T-cell (primary cell): ENCODE measurements around the gene ZSWIM9. TPM values are rescaled to one million over a fixed set of nuclear protein-coding genes. Genes with fewer than 3 reads are reported as not detected.

Experiments
- ATAC-seq, 4 experiments: fragments of 200-7000 bp in 3 of 4; fragments of 150-1000 bp in 1 of 4; cut with Tn5 transposase; replicated peaks in 1 of 4; 1 replicate in 3 of 4; 2 replicates in 1 of 4; pipeline ENCODE4 v1.10.0; 2021; ENCODE audit warnings: moderate library complexity in 3 of 4, mild to moderate bottlenecking in 2 of 4, moderate number of reproducible peaks in 1 of 4
- CTCF ChIA-PET, 2 donors: fragments of 300-600 bp; sonication (Branson Sonifier 250); formaldehyde crosslinking; loops; one replicate each; lab custom pipeline; 2022; ENCODE audit warnings: antibody characterized with exemption in 2 of 2; lab: Charles Lee
- POLR2A ChIA-PET, 2 donors: fragments of 300-600 bp; sonication (Branson Sonifier 250); formaldehyde crosslinking; loops; one replicate each; lab custom pipeline; 2022; ENCODE audit warnings: antibody characterized with exemption in 2 of 2; lab: Charles Lee
- DNase-seq, 35 experiments: peaks; one replicate each; pipeline versions ENCODE4 v3.0.0 to v3.0.0-alpha.2; 2013 to 2023
- H3K27ac ChIP-seq: one replicate; pipeline ENCODE4 v1.5.1; 2013; ENCODE audit warnings: low read length
- H3K27me3 ChIP-seq, 2 experiments: replicated peaks in 1 of 2; 1 replicate in 1 of 2; 2 replicates in 1 of 2; pipeline versions ENCODE4 v1.6.1 to v1.7.0; 2013; ENCODE audit warnings: low read length in 1 of 2, mixed read lengths in 1 of 2; ENCODE audit not compliant: control insufficient read depth in 2 of 2, insufficient read depth in 2 of 2; ENCODE audit errors: extremely low read depth in 1 of 2
- H3K36me3 ChIP-seq, 2 donors: 1 replicate in 1 of 2; 2 replicates in 1 of 2; pipeline versions ENCODE4 v1.6.1 to v1.7.0; 2013; ENCODE audit warnings: low read length in 1 of 2; ENCODE audit not compliant: control insufficient read depth in 2 of 2, insufficient read depth in 1 of 2; ENCODE audit errors: extremely low read depth in 1 of 2
- H3K4me1 ChIP-seq, 2 experiments: 1 replicate in 1 of 2; 2 replicates in 1 of 2; pipeline versions ENCODE4 v1.6.1 to v1.7.0; 2013; ENCODE audit warnings: low read length in 2 of 2, mixed read lengths in 1 of 2; ENCODE audit not compliant: insufficient read depth in 2 of 2, control insufficient read depth in 1 of 2; ENCODE audit errors: extremely low read depth in 1 of 2
- H3K4me3 ChIP-seq, 2 donors: 1 replicate in 1 of 2; 2 replicates in 1 of 2; pipeline versions ENCODE4 v1.5.1 to v1.7.0; 2013; ENCODE audit warnings: mild to moderate bottlenecking in 2 of 2, low read length in 1 of 2, moderate library complexity in 1 of 2; ENCODE audit not compliant: control insufficient read depth in 1 of 2; ENCODE audit errors: extremely low read depth in 1 of 2
- H3K9me3 ChIP-seq: 2 replicates; pipeline ENCODE4 v1.7.0; 2013
- H3K27ac Mint-ChIP-seq, 2 donors: one replicate each; pipeline ENCODE4 v1.8.0; 2020 to 2021; ENCODE audit warnings: mild to moderate bottlenecking in 2 of 2, mixed read lengths in 2 of 2
- H3K27me3 Mint-ChIP-seq, 2 donors: one replicate each; pipeline ENCODE4 v1.8.0; 2021 to 2022; ENCODE audit warnings: mixed read lengths in 2 of 2
- H3K36me3 Mint-ChIP-seq: one replicate; pipeline ENCODE4 v1.8.0; 2021; ENCODE audit warnings: mixed read lengths
- H3K4me1 Mint-ChIP-seq, 3 donors: one replicate each; pipeline ENCODE4 v1.8.0; 2020 to 2022; ENCODE audit warnings: mixed read lengths in 3 of 3, mild to moderate bottlenecking in 1 of 3
- H3K4me3 Mint-ChIP-seq, 3 donors: one replicate each; pipeline ENCODE4 v1.8.0; 2020 to 2022; ENCODE audit warnings: mild to moderate bottlenecking in 3 of 3, mixed read lengths in 3 of 3, moderate library complexity in 3 of 3
- H3K9me3 Mint-ChIP-seq, 3 donors: one replicate each; pipeline ENCODE4 v1.8.0; 2020 to 2022; ENCODE audit warnings: mixed read lengths in 3 of 3
- WGBS: methylation state at CpG from one replicate; pipeline ENCODE4 v1.1.5; 2013; ENCODE audit warnings: missing lambda C conversion rate; ENCODE audit not compliant: insufficient coverage; 5-methylcytosine and 5-hydroxymethylcytosine counted together
- total RNA-seq, 35 experiments: library from RNA in 6 of 35; stranded (reverse) in 6 of 35; fragments of 120-200 nt in 1 of 35; gene quantifications; one replicate each; pipeline versions ENCODE4 v1.2.1 to v1.2.4 and lab custom pipeline; 2013 to 2026

Gene ZSWIM9
- total RNA-seq, 5 donors from 2014 or later (not counting 1 experiment from before 2014, with no cell fraction given) = 5.4 to 14.7 (median 11.6) TPM

GRCh38 chr19:48168689-48169088, 1.8 kb upstream of the ZSWIM9 start:
- DNase-seq = no peak
- no CpG with 5 or more reads among the region's 5 CpGs for WGBS

GRCh38 chr19:48169578-48169938, 922 bp upstream of the ZSWIM9 start:
- ChIA-PET POLR2A (interaction anchor here (0.6 kb wide), 3 partner anchors 34 to 1147 kb away, joined by 3 to 6 read pairs (median 3); no protein-coding TSS in a partner anchor), CTCF (interaction anchor here (0.5 to 1.1 kb wide), 12 partner anchors 9 to 1551 kb away, joined by 3 to 10 read pairs (median 5); partner anchors contain the start of gene DHX34 (in 1 of the 2))
- Mint-ChIP-seq H3K4me1 (peaks cover 18 to 37% (median 24%) of the 10 kb centered on the region in 3 donors), H3K9me3 (no peaks in the 10 kb centered on the region), H3K4me3 (peak overlapping the region; percentile 88 to 91 (median 90)), H3K27me3 (no peaks in the 10 kb centered on the region), H3K36me3 (peaks cover 21% of the 10 kb centered on the region), H3K27ac (peak overlapping the region; percentile 91 to 99)
- 0% methylated on average over 5 of the region's 15 CpGs for WGBS
- ATAC-seq (peak; percentile 45 to 69 (median 53)), DNase-seq (peak; percentile 75 to 94 (median 91))
- Histone ChIP-seq H3K9me3 (no peaks in the 10 kb centered on the region), H3K27ac (peak overlapping the region; percentile 85), H3K4me1 (peaks cover 11 to 18% of the 10 kb centered on the region in 2 experiments), H3K36me3 (peaks cover 6 to 12% of the 10 kb centered on the region in 2 donors), H3K4me3 (peak overlapping the region; percentile 77 to 97), H3K27me3 (no peaks in the 10 kb centered on the region)

More at GRCh38 chr19:48168689-48169088, 1.8 kb upstream of the ZSWIM9 start:
- Histone ChIP-seq H3K9me3 (no peaks in the 10 kb centered on the region), H3K27ac (peak overlapping the region; percentile 85), H3K36me3 (peaks cover 4 to 15% of the 10 kb centered on the region in 2 donors), H3K4me1 (peaks cover 11 to 18% of the 10 kb centered on the region in 2 experiments), H3K4me3 (no peak overlapping the region), H3K27me3 (no peaks in the 10 kb centered on the region)
- ATAC-seq = no peak
- H3K36me3 Mint-ChIP-seq = peaks cover 17% of the 10 kb centered on the region
- H3K4me3 Mint-ChIP-seq = peak overlapping the region in 2 of 3 donors; percentile 88 to 90
- peak overlapping the region; percentile 90 to 99 for H3K27ac Mint-ChIP-seq
- POLR2A ChIA-PET = no interaction called here
- peaks cover 18 to 30% (median 22%) of the 10 kb centered on the region in 3 donors for H3K4me1 Mint-ChIP-seq
- CTCF ChIA-PET = interaction anchor here in 1 of 2 donors (1.0 kb wide), 2 partner anchors 164 to 820 kb away, joined by 4 read pairs; partner anchors contain the start of gene DHX34
- no peaks in the 10 kb centered on the region for H3K27me3 Mint-ChIP-seq
- no peaks in the 10 kb centered on the region for H3K9me3 Mint-ChIP-seq

- peak overlapping the region; percentile 70 to 97 for H3K4me3 ChIP-seq
- H3K4me1 Mint-ChIP-seq = peaks cover 18 to 45% (median 26%) of the 10 kb centered on the region in 3 donors
- POLR2A ChIA-PET = no interaction called here
- no peaks in the 10 kb centered on the region for H3K9me3 Mint-ChIP-seq
- H3K9me3 ChIP-seq = no peaks in the 10 kb centered on the region
- peaks cover 11 to 18% of the 10 kb centered on the region in 2 experiments for H3K4me1 ChIP-seq
- peak in 2 of 35 experiments; percentile 5 to 7 for DNase-seq
- peaks cover 4 to 17% of the 10 kb centered on the region in 2 donors for H3K36me3 ChIP-seq
- peak overlapping the region; percentile 88 to 91 (median 90) for H3K4me3 Mint-ChIP-seq
- ATAC-seq = peak in 2 of 4 experiments; percentile 0 to 3
- H3K36me3 Mint-ChIP-seq = peaks cover 23% of the 10 kb centered on the region
- H3K27ac ChIP-seq = no peak overlapping the region
- WGBS = 4% methylated on average over 21 of the region's 21 CpGs
- H3K27me3 ChIP-seq = no peaks in the 10 kb centered on the region
- CTCF ChIA-PET = no interaction called here
- H3K27ac Mint-ChIP-seq = peak overlapping the region; percentile 77 to 99
- H3K27me3 Mint-ChIP-seq = no peaks in the 10 kb centered on the region
Observed at GRCh38 chr19:48170817-48171347, 402 bp downstream of the ZSWIM9 start.

- Histone ChIP-seq H3K27ac (no peak overlapping the region), H3K27me3 (no peaks in the 10 kb centered on the region), H3K4me3 (no peak overlapping the region), H3K36me3 (peaks cover 4 to 19% of the 10 kb centered on the region in 2 donors), H3K4me1 (peaks cover 11 to 18% of the 10 kb centered on the region in 2 experiments), H3K9me3 (no peaks in the 10 kb centered on the region)
- H3K36me3 Mint-ChIP-seq = peaks cover 23% of the 10 kb centered on the region
- over 99% methylated on average over 26 of the region's 37 CpGs for WGBS
- no peak for DNase-seq
- no peak for ATAC-seq
- POLR2A ChIA-PET = interaction anchor here in 1 of 2 donors (0.6 kb wide), 1 partner anchor 25 kb away, joined by 3 read pairs; no protein-coding TSS in a partner anchor
- CTCF ChIA-PET = interaction anchor here in 1 of 2 donors (0.6 kb wide), 1 partner anchor 40 kb away, joined by 3 read pairs; no protein-coding TSS in a partner anchor
- H3K4me3 Mint-ChIP-seq = peak overlapping the region; percentile 88 to 91 (median 90)
- peaks cover 18 to 45% (median 26%) of the 10 kb centered on the region in 3 donors for H3K4me1 Mint-ChIP-seq
- H3K27ac Mint-ChIP-seq = no peak overlapping the region
- no peaks in the 10 kb centered on the region for H3K27me3 Mint-ChIP-seq
- no peaks in the 10 kb centered on the region for H3K9me3 Mint-ChIP-seq
Observed at GRCh38 chr19:48171710-48172109, 1.2 kb downstream of the ZSWIM9 start.

GRCh38 chr19:48174445-48175030, 4.1 kb downstream of the ZSWIM9 start:
- H3K4me1 ChIP-seq = peaks cover 6 to 11% of the 10 kb centered on the region in 2 experiments
- ChIA-PET POLR2A (no interaction called here), CTCF (no interaction called here)
- H3K27me3 Mint-ChIP-seq = no peaks in the 10 kb centered on the region
- ATAC-seq = no peak
- no peaks in the 10 kb centered on the region for H3K27me3 ChIP-seq
- H3K4me1 Mint-ChIP-seq = peaks cover 8 to 32% (median 16%) of the 10 kb centered on the region in 3 donors
- WGBS = no CpG with 5 or more reads among the region's 6 CpGs
- no peak overlapping the region for H3K4me3 Mint-ChIP-seq
- peaks cover 32% of the 10 kb centered on the region for H3K36me3 Mint-ChIP-seq
- H3K4me3 ChIP-seq = no peak overlapping the region
- no peaks in the 10 kb centered on the region for H3K9me3 ChIP-seq
- DNase-seq = no peak
- H3K27ac Mint-ChIP-seq = no peak overlapping the region
- no peaks in the 10 kb centered on the region for H3K9me3 Mint-ChIP-seq
- peaks cover 4 to 21% of the 10 kb centered on the region in 2 donors for H3K36me3 ChIP-seq
- no peak overlapping the region for H3K27ac ChIP-seq

- ATAC-seq = no peak
- Mint-ChIP-seq H3K27ac (peak overlapping the region; percentile 3 to 46), H3K4me3 (no peak overlapping the region), H3K27me3 (no peaks in the 10 kb centered on the region), H3K9me3 (no peaks in the 10 kb centered on the region), H3K36me3 (peaks cover 36% of the 10 kb centered on the region), H3K4me1 (peaks cover 7 to 25% (median 16%) of the 10 kb centered on the region in 3 donors)
- no peak overlapping the region for H3K27ac ChIP-seq
- POLR2A ChIA-PET = no interaction called here
- DNase-seq = no peak
- no peak overlapping the region for H3K4me3 ChIP-seq
- WGBS = 93% methylated on average over 6 of the region's 10 CpGs
- CTCF ChIA-PET = no interaction called here
- H3K27me3 ChIP-seq = no peaks in the 10 kb centered on the region
- peaks cover 4 to 22% of the 10 kb centered on the region in 2 donors for H3K36me3 ChIP-seq
- H3K9me3 ChIP-seq = no peaks in the 10 kb centered on the region
- peaks cover 6 to 11% of the 10 kb centered on the region in 2 experiments for H3K4me1 ChIP-seq
Observed at GRCh38 chr19:48175578-48175977, 5.1 kb downstream of the ZSWIM9 start.
